A673 (cell line): ENCODE data around the gene S1PR4. TPM values are rescaled to one million over a fixed set of nuclear protein-coding genes. Genes with fewer than 3 reads are reported as not detected.

ENCODE experiments used
- BruUV-seq: library from RNA; stranded (reverse); fragments of 400-500 nt; replicated peaks from 2 replicates; lab custom pipeline; 2021; lab: Mats Ljungman, UMichigan
- CTCF ChIA-PET: fragments of 300-600 bp; sonication (Branson Sonifier 250); formaldehyde crosslinking; loops from one replicate; lab custom pipeline; 2022; ENCODE audit warnings: antibody characterized with exemption; lab: Charles Lee
- POLR2A ChIA-PET: fragments of 300-600 bp; sonication (Branson Sonifier 250); formaldehyde crosslinking; loops from one replicate; lab custom pipeline; 2022; ENCODE audit warnings: antibody characterized with exemption; ENCODE audit not compliant: low non-redundant PET; lab: Charles Lee
- DNase-seq: peaks from one replicate; pipeline ENCODE4 v3.0.0-alpha.2; 2015; ENCODE audit warnings: low spot score
- H3K27ac ChIP-seq: fragments of 200-600 bp; sonication (generic); 2 replicates; pipeline ENCODE4 v1.5.1; 2016; ENCODE audit warnings: mixed run types, low read depth, mild to moderate bottlenecking, mixed read lengths, antibody characterized with exemption, low read length; ENCODE audit not compliant: poor library complexity, severe bottlenecking
- H3K27me3 ChIP-seq: fragments of 200-600 bp; sonication (generic); replicated peaks from 2 replicates; pipeline ENCODE4 v1.6.1; 2017; ENCODE audit warnings: mixed run types, low read depth, mild to moderate bottlenecking, mixed read lengths, antibody characterized with exemption, low read length; ENCODE audit not compliant: insufficient read depth, poor library complexity
- H3K36me3 ChIP-seq: fragments of 200-600 bp; sonication (generic); 2 replicates; pipeline ENCODE4 v1.6.1; 2016; ENCODE audit warnings: mixed run types, mild to moderate bottlenecking, mixed read lengths, antibody characterized with exemption, low read length; ENCODE audit not compliant: insufficient read depth, poor library complexity, severe bottlenecking
- H3K4me1 ChIP-seq: fragments of 200-600 bp; sonication (generic); 2 replicates; pipeline ENCODE4 v1.6.1; 2017; ENCODE audit warnings: mixed run types, mild to moderate bottlenecking, mixed read lengths, antibody characterized with exemption, low read length; ENCODE audit not compliant: insufficient read depth, poor library complexity, severe bottlenecking
- H3K4me3 ChIP-seq: fragments of 200-600 bp; sonication (generic); 2 replicates; pipeline ENCODE4 v1.5.1; 2016; ENCODE audit warnings: low read depth, mixed run types, mild to moderate bottlenecking, mixed read lengths, low read length; ENCODE audit not compliant: poor library complexity, severe bottlenecking
- H3K9me3 ChIP-seq: fragments of 200-600 bp; sonication (generic); 2 replicates; pipeline ENCODE4 v1.6.1; 2016; ENCODE audit warnings: mixed run types, low read depth, mild to moderate bottlenecking, mixed read lengths, antibody characterized with exemption, low read length; ENCODE audit not compliant: poor library complexity, severe bottlenecking
- CTCF ChIP-seq: fragments of 300-800, 200-600 bp; sonication (generic); conservative IDR thresholded peaks from 2 replicates; pipeline ENCODE4 v1.5.1; 2017; ENCODE audit warnings: low read depth, mild to moderate bottlenecking, antibody characterized with exemption, low read length, moderate library complexity, mixed read lengths
- EZH2 ChIP-seq: fragments of 200-600 bp; sonication (generic); IDR thresholded peaks from 2 replicates; pipeline ENCODE4 v1.6.1; 2017; ENCODE audit warnings: borderline replicate concordance, low read depth, mild to moderate bottlenecking, mixed read lengths, antibody characterized with exemption, low read length; ENCODE audit not compliant: poor library complexity, severe bottlenecking
- intact Hi-C: fragments of 100-400 bp; cut with micrococcal nuclease; formaldehyde crosslinking; loops from one replicate; pipeline ENCODE4 v1.10.0; 2022; ENCODE audit not compliant: unreplicated experiment
- total RNA-seq: library from RNA; stranded (reverse); gene quantifications from 2 replicates; pipeline ENCODE4 v1.2.3, GENCODE V29; 2021

Gene S1PR4
- total RNA-seq, 1 experiment from 2014 or later: not detected

DNA sequence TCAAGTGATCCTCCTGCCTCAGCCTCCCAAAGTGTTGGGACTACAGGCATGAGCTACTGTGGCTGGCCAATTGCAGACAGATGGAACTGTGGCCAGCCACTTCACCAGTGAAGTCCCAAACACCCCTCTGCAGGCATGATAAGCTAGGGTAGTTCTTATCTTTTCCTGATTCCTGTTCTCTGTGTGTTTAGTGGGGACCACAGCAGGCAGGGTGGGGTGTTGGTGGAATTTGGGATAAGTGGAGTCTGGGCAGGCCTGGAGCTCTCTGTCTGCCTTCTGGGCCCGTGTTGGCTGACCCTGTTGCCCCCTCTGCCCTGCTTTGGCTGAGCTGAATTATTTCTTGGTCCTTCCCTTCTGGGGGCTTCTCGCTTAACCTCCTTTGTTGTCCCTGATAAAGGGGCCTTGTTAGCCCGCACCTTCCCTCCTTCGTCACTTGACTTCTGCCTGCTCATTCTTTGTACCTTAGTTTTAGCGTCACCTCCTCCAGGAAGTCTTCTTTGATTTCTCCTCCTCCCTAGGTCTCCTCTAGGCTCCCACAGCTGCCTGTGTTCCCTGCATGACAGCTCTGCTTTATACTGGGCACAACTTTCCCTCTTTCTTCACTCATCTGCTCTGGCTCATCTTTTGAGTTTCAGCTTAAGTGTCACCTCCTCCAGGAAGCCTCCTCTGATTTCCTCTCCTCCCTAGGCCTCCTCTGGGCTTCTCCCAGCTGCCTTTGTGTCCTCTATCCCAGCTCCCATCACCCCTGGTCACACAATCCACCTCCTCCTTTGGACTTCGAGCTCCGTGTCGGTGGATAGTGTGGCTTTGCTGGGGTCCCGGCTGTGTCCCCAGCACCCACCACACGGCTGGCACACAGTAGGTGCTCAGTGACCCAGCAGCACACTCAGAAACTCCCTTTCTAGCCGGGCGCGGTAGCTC is 5.4 kb downstream of the S1PR4 start:
- peaks cover 5% of the 10 kb centered on the region for H3K36me3 ChIP-seq
- peaks cover 17% of the 10 kb centered on the region for H3K4me1 ChIP-seq
- no peak overlapping the region for H3K4me3 ChIP-seq
- H3K27ac ChIP-seq: no peak overlapping the region
- no peaks in the 10 kb centered on the region for H3K9me3 ChIP-seq
- CTCF ChIA-PET: no interaction called here
- intact Hi-C loops: no loop called here
- POLR2A ChIA-PET: no interaction called here
- DNase-seq: no peak
- TF ChIP-seq EZH2 (no peak), CTCF (no peak)
- no TSS peak for BruUV-seq
- H3K27me3 ChIP-seq: no peaks in the 10 kb centered on the region

DNA sequence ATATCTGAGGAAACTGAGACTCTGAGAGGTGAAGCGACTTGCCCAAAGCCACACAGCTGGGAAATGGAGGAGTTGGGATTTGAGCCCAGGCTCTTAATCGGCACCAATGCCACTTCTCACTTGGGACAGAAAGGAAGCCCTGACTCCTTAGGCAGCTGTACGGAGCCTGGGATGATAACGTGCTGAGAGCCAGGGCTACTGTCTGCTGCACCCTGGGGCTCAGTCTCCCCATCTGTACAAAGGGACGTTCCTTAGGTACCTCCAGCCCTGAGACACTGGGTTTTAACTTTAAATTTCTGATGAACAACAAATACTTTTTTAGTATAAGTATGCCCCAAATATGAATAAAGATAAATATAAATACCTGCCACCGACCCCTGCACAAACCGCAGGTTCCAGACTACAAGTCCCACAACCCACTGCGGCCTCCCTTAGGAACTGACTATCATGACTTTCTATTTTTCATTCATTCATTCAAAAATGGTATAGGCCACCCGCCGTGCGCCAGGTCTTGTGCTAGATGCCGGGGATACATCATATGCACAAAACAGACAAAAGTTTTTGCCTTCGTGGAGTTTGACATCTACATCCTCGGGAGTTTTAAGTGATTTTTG is 6.4 kb downstream of the S1PR4 start:
- no peaks in the 10 kb centered on the region for H3K9me3 ChIP-seq
- intact Hi-C loops: no loop called here
- no peaks in the 10 kb centered on the region for H3K27me3 ChIP-seq
- H3K4me3 ChIP-seq: peak overlapping the region; percentile 98
- CTCF ChIA-PET: no interaction called here
- peaks cover 17% of the 10 kb centered on the region for H3K4me1 ChIP-seq
- TF ChIP-seq CTCF (no peak), EZH2 (no peak)
- BruUV-seq: no TSS peak
- DNase-seq: peak; percentile 88
- peak overlapping the region; percentile 82 for H3K27ac ChIP-seq
- H3K36me3 ChIP-seq: peaks cover 8% of the 10 kb centered on the region
- POLR2A ChIA-PET: no interaction called here

GRCh38 chr19:3185461-3186159 is 7.0 kb downstream of the S1PR4 start, which contains the start of gene NCLN:
Gene NCLN, plus strand, starts transcription at chr19:3185930. Its CDS starts 101 bp downstream, at chr19:3186031.
- no peaks in the 10 kb centered on the region for H3K27me3 ChIP-seq
- H3K4me1 ChIP-seq: peaks cover 17% of the 10 kb centered on the region
- peak within 1 kb of the TSS; percentile 98 for H3K4me3 ChIP-seq
- H3K27ac ChIP-seq: peak within 1 kb of the TSS; percentile 82
- H3K9me3 ChIP-seq: no peaks in the 10 kb centered on the region
- POLR2A ChIA-PET: no interaction called here
- intact Hi-C loops: no loop called here
- no TSS peak for BruUV-seq
- peaks cover 8% of the 10 kb centered on the region for H3K36me3 ChIP-seq
- DNase-seq: peak; percentile 96
- TF ChIP-seq CTCF (no peak), EZH2 (no peak)
- CTCF ChIA-PET: no interaction called here
